Measurements from ENCODE around the gene PAF1.

DNA sequence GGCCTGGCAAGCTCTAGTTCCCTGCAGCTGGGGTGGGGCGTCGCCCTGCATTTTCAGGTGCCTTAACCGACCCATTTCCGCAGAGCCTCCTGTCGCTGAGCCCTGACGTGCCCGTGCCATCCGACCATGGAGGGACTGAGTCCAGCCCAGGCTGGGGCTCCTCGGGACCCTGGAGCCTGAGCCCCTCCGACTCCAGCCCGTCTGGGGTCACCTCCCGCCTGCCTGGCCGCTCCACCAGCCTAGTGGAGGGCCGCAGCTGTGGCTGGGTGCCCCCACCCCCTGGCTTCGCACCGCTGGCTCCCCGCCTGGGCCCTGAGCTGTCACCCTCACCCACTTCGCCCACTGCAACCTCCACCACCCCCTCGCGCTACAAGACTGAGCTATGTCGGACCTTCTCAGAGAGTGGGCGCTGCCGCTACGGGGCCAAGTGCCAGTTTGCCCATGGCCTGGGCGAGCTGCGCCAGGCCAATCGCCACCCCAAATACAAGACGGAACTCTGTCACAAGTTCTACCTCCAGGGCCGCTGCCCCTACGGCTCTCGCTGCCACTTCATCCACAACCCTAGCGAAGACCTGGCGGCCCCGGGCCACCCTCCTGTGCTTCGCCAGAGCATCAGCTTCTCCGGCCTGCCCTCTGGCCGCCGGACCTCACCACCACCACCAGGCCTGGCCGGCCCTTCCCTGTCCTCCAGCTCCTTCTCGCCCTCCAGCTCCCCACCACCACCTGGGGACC lies 16.9 kb upstream of the PAF1 start:
- TF ChIP-seq CTCF (IDR thresholded peaks at IDR 0.05) (no peak), ZFX (IDR thresholded peaks at IDR 0.05; ENCODE audit: borderline replicate concordance) (no peak)

Measured in 22Rv1 (cell line).